HG02885 (cell line): Measurements from ENCODE around the gene MYO1D.
"Not testable (repeated sequence)": the region's sequence is repeated elsewhere in the genome, so short reads cannot be mapped to it uniquely, and the experiment has no call there.

Source experiments
- ATAC-seq: cut with Tn5 transposase; IDR thresholded peaks from one replicate; pipeline ENCODE4 v1.9.1; 2021; ENCODE audit warnings: mild to moderate bottlenecking; ENCODE audit not compliant: unreplicated experiment, poor library complexity

Gene MYO1D

DNA sequence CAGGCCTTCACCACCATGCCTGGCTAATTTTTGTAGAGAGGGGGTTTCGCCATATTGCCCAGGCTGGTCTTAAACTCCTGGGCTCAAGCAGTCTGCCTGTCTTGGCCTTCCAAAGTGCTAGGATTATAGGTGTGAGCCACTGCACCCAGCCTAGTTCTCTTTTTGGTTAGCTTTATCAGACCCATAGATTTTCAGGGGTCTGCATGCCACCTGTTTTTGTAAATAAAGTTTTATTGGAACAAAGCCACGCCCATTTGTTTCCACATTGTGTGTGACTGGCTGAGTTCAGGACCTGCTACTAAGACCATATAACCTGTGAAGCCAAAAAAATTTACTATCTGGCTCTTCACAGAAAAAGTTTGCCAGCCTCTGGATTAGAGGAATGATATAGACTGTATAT lies 425.0 kb downstream of the MYO1D start:
- no peak for ATAC-seq

DNA sequence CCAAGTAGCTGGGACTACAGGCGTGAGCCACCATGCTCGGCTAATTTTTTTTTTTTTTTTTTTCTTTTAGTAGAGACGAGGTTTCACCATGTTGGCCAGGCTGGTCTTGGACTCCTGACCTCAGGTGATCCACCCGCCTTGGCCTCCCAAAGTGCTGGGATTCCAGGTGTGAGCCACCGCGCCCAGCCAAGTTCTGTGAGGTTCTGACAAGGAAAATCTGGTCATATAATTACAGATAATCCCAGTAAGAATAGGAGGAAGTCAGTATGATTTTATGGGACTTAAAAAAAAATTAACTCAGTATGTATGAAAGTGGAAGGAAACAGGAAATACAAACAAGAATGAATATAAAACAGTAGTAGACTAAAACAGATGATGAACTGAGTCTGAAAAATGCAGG lies 426.5 kb downstream of the MYO1D start:
- not testable (repeated sequence) for ATAC-seq

DNA sequence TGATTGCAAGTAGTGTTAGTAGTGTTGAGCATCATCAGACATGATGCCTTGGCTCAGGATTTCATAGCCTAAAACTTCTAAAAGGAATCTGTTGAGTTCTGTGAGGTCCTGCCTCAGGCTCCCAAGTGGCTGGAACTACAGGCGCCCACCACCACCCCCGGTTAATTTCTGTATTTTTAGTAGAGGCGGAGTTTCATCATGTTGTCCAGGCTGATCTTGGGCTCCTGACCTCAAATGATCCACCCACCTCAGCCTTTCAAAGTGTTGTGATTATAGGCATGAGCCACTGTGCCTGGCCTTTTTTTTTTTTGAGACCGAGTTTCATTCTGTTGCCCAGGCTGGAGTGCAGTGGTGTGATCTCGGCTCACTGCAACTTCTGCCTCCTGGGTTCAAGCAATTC lies 427.0 kb downstream of the MYO1D start:
- no peak for ATAC-seq

DNA sequence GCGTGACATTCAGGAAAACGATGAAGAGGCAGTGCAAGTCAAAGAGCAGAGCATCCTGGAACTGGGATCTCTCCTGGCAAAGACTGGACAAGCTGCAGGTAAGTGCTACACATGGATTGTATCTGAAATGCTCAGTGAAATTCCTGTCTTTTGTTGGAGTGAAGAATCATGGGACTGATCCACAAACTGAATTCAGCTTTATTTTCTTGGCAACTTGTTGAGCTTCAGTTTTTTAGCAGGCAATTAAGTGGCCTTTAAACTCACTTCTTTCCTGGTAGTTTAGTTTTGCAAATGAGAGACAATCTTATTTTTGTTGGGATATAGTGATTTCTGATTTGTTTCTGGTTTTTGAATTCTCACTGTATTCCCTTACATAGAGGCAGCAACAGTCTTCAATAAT lies 430.0 kb downstream of the MYO1D start:
- ATAC-seq: no peak

DNA sequence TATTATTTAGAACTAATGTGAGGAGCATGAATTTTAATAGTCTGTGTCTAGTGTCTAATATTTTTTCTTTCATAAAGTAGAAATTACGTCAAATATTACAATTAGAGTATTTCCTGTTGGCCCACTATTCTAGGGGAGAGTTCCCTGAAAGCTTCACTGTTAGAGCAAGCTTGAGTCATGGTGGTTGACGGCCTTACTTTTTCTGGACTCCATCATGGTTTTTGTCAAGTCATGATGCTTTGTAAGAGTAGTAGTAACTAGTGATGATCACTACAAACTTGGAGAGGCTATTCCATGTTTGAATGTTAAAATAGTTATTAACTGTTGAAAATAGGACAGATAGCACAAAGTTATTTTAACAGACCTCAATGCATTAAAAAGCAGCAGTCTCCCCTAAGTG lies 431.0 kb downstream of the MYO1D start:
- ATAC-seq: no peak

DNA sequence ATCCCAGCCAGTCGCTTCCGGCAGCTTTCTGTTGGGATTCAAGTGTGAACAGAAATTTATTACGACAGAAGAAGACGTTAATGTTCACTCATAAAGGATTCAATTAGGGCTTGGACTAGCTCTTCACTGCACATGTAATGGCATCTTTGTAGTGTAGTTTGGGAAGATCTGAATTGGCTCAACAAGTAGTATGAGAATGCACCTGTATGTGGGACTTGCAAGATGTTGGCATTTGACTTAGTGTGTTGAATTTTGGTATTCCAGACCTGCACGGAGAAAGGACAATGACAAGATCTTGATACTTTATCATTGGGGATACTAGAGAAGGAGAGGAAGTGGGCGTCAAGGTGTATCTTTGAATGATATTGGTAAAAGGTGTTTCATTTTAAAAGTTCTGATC lies 431.4 kb downstream of the MYO1D start:
- ATAC-seq: no peak

DNA sequence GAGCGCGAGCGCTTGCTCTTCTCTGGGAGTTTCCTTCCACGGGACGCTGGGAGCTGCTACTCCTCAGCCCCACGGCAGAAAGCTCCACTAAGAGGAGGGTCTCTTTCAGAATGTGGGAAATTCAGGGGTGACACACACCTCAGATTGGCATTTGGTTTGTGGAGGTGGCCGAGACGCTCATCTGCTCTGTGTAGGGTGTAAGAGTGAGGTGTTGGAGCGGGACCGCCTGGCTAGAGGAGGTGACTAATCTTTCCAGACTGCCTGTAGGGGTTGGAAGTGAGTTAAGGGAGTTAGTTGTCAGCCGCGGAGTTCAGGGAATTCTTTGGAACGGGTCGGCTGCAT lies 431.9 kb downstream of the MYO1D start:
- ATAC-seq: no peak

DNA sequence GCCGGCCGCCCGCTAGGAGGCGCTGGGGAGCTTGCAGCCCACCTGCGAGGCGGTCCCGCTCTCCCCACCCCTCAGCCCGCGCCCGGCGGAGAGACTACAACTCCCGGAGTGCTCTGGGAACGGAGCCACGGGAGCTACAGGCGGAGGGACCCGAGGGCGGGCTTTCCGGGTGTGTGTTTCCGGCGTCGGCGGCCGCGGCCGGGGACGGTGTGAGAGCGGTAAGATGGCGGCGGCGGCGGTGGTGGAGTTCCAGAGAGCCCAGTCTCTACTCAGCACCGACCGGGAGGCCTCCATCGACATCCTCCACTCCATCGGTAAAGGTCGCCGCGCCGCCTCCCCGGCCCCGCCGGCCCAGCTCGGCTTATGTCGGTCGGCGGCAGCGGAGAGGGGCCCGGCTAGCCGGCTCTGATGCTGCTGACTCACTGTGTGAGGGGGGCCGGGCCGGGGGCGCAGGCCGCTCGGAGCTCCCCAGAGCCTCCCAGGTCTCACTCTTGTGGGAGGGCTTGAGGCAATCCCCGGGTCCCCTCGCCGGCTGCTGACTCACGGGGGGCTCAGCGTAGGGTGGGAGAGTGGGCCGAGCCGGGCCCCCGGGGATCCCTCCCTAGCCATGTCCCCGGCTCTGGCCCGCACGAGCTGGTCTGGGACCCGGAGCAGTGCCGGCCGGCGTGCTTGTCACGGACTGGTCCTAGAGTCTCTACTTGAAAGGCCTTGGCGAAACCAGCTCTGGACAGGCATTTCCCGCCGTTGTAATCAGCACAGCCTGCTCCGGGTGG lies 432.4 kb downstream of the MYO1D start, which contains the start of gene PSMD11:
PSMD11 (plus strand) TSS at position 210 of the 773 bp plus-strand sequence; CDS start at position 224, 14 bp downstream.
- ATAC-seq: peak; percentile 95

DNA sequence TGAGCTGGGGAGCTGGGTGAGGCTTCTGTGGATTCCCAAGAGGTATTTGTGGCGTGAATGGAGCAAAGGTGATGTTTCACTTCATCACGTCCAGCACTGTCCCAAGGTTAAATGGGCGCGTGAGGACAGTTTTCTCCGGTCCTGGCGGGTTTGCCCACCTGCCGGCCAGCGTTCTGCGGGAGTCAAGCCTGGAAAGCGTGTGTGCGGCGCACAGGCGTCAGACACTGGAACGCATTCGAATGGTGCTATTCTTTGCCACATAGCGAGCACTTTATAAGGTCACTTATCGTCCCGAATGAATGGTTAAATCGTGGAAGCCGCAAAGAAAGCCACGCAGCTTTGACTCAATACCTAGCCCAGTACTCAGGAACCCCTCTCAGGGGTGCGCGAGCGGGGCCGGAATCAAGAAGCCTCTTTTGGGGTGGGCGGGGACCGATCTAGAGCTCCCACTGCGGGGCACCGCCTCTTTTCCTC lies 433.1 kb downstream of the MYO1D start:
- ATAC-seq: no peak
